HG03575 (cell line): Measurements from ENCODE around the gene KRTAP2-4.
"Not testable (repeated sequence)": the region's sequence is repeated elsewhere in the genome, so short reads cannot be mapped to it uniquely, and the experiment has no call there.

ENCODE experiments used
- ATAC-seq: cut with Tn5 transposase; IDR thresholded peaks from one replicate; pipeline ENCODE4 v1.9.1; 2021; ENCODE audit not compliant: unreplicated experiment, insufficient number of reproducible peaks, low FRiP score; ENCODE audit errors: extremely low read depth

The KRTAP2-4 gene

GRCh38 chr17:41046735-41047465 is 18.8 kb downstream of the KRTAP2-4 start, which contains the start of gene KRTAP2-1:
TSS of gene KRTAP2-1 (minus strand) at chr17:41047316. CDS start at chr17:41047267, 49 bp downstream.
- ATAC-seq = not testable (repeated sequence)

- ATAC-seq = no peak
These were observed 22.7 kb downstream of the KRTAP2-4 start for GRCh38 chr17:41042953-41043352.

GRCh38 chr17:41040783-41041571 is 24.7 kb downstream of the KRTAP2-4 start, which contains the start of gene KRTAP1-1:
TSS of gene KRTAP1-1 (minus strand) at chr17:41041450. CDS start at chr17:41041397, 53 bp downstream.
- not testable (repeated sequence) for ATAC-seq

GRCh38 chr17:41037853-41038350 is 27.8 kb downstream of the KRTAP2-4 start:
- no peak for ATAC-seq

GRCh38 chr17:41034346-41034935 is 31.2 kb downstream of the KRTAP2-4 start, which contains the start of gene KRTAP1-3:
TSS of gene KRTAP1-3 (minus strand) at chr17:41034874. CDS start at chr17:41034821, 53 bp downstream.
- not testable (repeated sequence) for ATAC-seq

GRCh38 chr17:41029633-41030245 is 35.9 kb downstream of the KRTAP2-4 start, which contains the start of gene KRTAP1-4:
TSS of gene KRTAP1-4 (minus strand) at chr17:41030195. CDS start at chr17:41030078, 117 bp downstream.
- no peak for ATAC-seq

- ATAC-seq = no peak
These were observed 38.8 kb downstream of the KRTAP2-4 start, which contains the start of gene KRTAP1-5 for GRCh38 chr17:41026715-41027471. TSS of gene KRTAP1-5 (minus strand) at chr17:41027208. CDS start at chr17:41027155, 53 bp downstream.

GRCh38 chr17:41024697-41025096 is 41.0 kb downstream of the KRTAP2-4 start:
- no peak for ATAC-seq

GRCh38 chr17:41020336-41020735 is 45.3 kb downstream of the KRTAP2-4 start:
- no peak for ATAC-seq

GRCh38 chr17:41019415-41019814 is 46.3 kb downstream of the KRTAP2-4 start:
- ATAC-seq = no peak

GRCh38 chr17:41018541-41018940 is 47.1 kb downstream of the KRTAP2-4 start:
- no peak for ATAC-seq

- no peak for ATAC-seq
These were observed 49.0 kb downstream of the KRTAP2-4 start for GRCh38 chr17:41016578-41017215.

- ATAC-seq = no peak
These were observed 50.2 kb downstream of the KRTAP2-4 start for GRCh38 chr17:41015454-41015853.
